ENCODE measurements around the gene PPTC7. TPM values are rescaled to one million over a fixed set of nuclear protein-coding genes. Genes with fewer than 3 reads are reported as not detected.

The PPTC7 gene
- total RNA-seq, 3 donors from 2014 or later (not counting 1 experiment from before 2014, with no cell fraction given) = 44.0 to 52.7 (median 48.0) TPM

- H3K27ac ChIP-seq (ENCODE audit: low read length) = no peak overlapping the region
- no peak overlapping the region for H3K4me3 ChIP-seq (ENCODE audit: low read length)
- DNase-seq (no peak), ATAC-seq (no peak)
- Mint-ChIP-seq H3K4me3 (no peak overlapping the region), H3K27ac (peak overlapping the region; percentile 52 to 82), H3K36me3 (no peaks in the 10 kb centered on the region), H3K27me3 (ENCODE audit: low read depth in 2 of 2) (no peaks in the 10 kb centered on the region), H3K9me3 (no peaks in the 10 kb centered on the region), H3K4me1 (peaks cover 54 to 67% of the 10 kb centered on the region in 2 donors)
- WGBS (ENCODE audit: insufficient coverage) = 86% methylated on average over 10 of the region's 10 CpGs
- H3K36me3 ChIP-seq (ENCODE audit: control insufficient read depth, insufficient read depth, low read length) = peaks cover under 1% of the 10 kb centered on the region
- TF ChIP-seq CTCF (IDR thresholded peaks at IDR 0.05) = no peak
- peaks cover 14% of the 10 kb centered on the region for H3K4me1 ChIP-seq (ENCODE audit: control insufficient read depth, insufficient read depth, low read length)
- intact Hi-C loops (cut with micrococcal nuclease) = no loop called here
- H3K27me3 ChIP-seq (ENCODE audit: control insufficient read depth, insufficient read depth, low read length) = no peaks in the 10 kb centered on the region
- H3K9me3 ChIP-seq (ENCODE audit: control insufficient read depth, insufficient read depth, low read length) = no peaks in the 10 kb centered on the region
Measured at GRCh38 chr12:110556705-110557104, 26.4 kb downstream of the PPTC7 start.

- peaks cover 46 to 62% of the 10 kb centered on the region in 2 donors for H3K4me1 Mint-ChIP-seq
- no peak for DNase-seq
- Histone ChIP-seq H3K36me3 (ENCODE audit: control insufficient read depth, insufficient read depth, low read length) (peaks cover 8% of the 10 kb centered on the region), H3K27me3 (ENCODE audit: control insufficient read depth, insufficient read depth, low read length) (no peaks in the 10 kb centered on the region), H3K4me1 (ENCODE audit: control insufficient read depth, insufficient read depth, low read length) (peaks cover 8% of the 10 kb centered on the region), H3K27ac (ENCODE audit: low read length) (no peak overlapping the region), H3K4me3 (ENCODE audit: low read length) (no peak overlapping the region), H3K9me3 (ENCODE audit: control insufficient read depth, insufficient read depth, low read length) (no peaks in the 10 kb centered on the region)
- no peak for ATAC-seq
- no peaks in the 10 kb centered on the region for H3K27me3 Mint-ChIP-seq (ENCODE audit: low read depth in 2 of 2)
- H3K9me3 Mint-ChIP-seq = no peaks in the 10 kb centered on the region
- H3K36me3 Mint-ChIP-seq = no peaks in the 10 kb centered on the region
- TF ChIP-seq CTCF (IDR thresholded peaks at IDR 0.05) = no peak
- intact Hi-C loops (cut with micrococcal nuclease) = no loop called here
- H3K27ac Mint-ChIP-seq = peak overlapping the region; percentile 52 to 82
- no peak overlapping the region for H3K4me3 Mint-ChIP-seq
- 82% methylated on average over 7 of the region's 8 CpGs for WGBS (ENCODE audit: insufficient coverage)
Measured at GRCh38 chr12:110555577-110556406, 27.3 kb downstream of the PPTC7 start.

- peaks cover 46 to 67% of the 10 kb centered on the region in 2 donors for H3K4me1 Mint-ChIP-seq
- H3K27me3 Mint-ChIP-seq (ENCODE audit: low read depth in 2 of 2) = no peaks in the 10 kb centered on the region
- H3K27ac Mint-ChIP-seq = no peak overlapping the region
- no peak for DNase-seq
- Histone ChIP-seq H3K27me3 (ENCODE audit: control insufficient read depth, insufficient read depth, low read length) (no peaks in the 10 kb centered on the region), H3K4me3 (ENCODE audit: low read length) (no peak overlapping the region), H3K36me3 (ENCODE audit: control insufficient read depth, insufficient read depth, low read length) (peaks cover 18% of the 10 kb centered on the region), H3K9me3 (ENCODE audit: control insufficient read depth, insufficient read depth, low read length) (no peaks in the 10 kb centered on the region), H3K27ac (ENCODE audit: low read length) (no peak overlapping the region), H3K4me1 (ENCODE audit: control insufficient read depth, insufficient read depth, low read length) (peaks cover 8% of the 10 kb centered on the region)
- H3K36me3 Mint-ChIP-seq = no peaks in the 10 kb centered on the region
- H3K4me3 Mint-ChIP-seq = no peak overlapping the region
- no peak for ATAC-seq
- 100% methylated on average over 1 of the region's 3 CpGs for whole genome bisulfite sequencing (ENCODE audit: insufficient coverage)
- no peaks in the 10 kb centered on the region for H3K9me3 Mint-ChIP-seq
- no peak for TF ChIP-seq CTCF (IDR thresholded peaks at IDR 0.05)
- intact Hi-C loops (cut with micrococcal nuclease) = no loop called here
Measured at GRCh38 chr12:110554184-110554583, 28.9 kb downstream of the PPTC7 start.
